HL-60/S4 treated with retinoic acid at 250 ng/mL for 4 days and 3 days (cell line): ENCODE measurements around the gene PPM1H.

ENCODE experiments used
- in situ Hi-C: fragments of 300-500 bp; cut with MboI; formaldehyde crosslinking; loops from 2 replicates; pipeline ENCODE4 v1.7.0; 2022; ENCODE audit warnings: low sequenced_read_pairs

The PPM1H gene

GRCh38 chr12:62876938-62877548 lies 57.9 kb downstream of the PPM1H start:
- in situ Hi-C loops = no loop called here

GRCh38 chr12:62873826-62874448 lies 61.0 kb downstream of the PPM1H start:
- in situ Hi-C loops = no loop called here

GRCh38 chr12:62873116-62873825 lies 61.7 kb downstream of the PPM1H start:
- in situ Hi-C loops = no loop called here

- in situ Hi-C loops = no loop called here
Measured at GRCh38 chr12:62868820-62869219, 66.1 kb downstream of the PPM1H start.

- in situ Hi-C loops = no loop called here
Measured at GRCh38 chr12:62866451-62867082, 68.4 kb downstream of the PPM1H start.

GRCh38 chr12:62865937-62866336 lies 69.0 kb downstream of the PPM1H start:
- in situ Hi-C loops = no loop called here

GRCh38 chr12:62865065-62865464 lies 69.9 kb downstream of the PPM1H start:
- in situ Hi-C loops = no loop called here

GRCh38 chr12:62862259-62862881 lies 72.6 kb downstream of the PPM1H start:
- in situ Hi-C loops = no loop called here

- in situ Hi-C loops = no loop called here
Measured at GRCh38 chr12:62861586-62861985, 73.4 kb downstream of the PPM1H start.

- in situ Hi-C loops = no loop called here
Measured at GRCh38 chr12:62860501-62861411, 74.2 kb downstream of the PPM1H start.

GRCh38 chr12:62860020-62860419 lies 74.9 kb downstream of the PPM1H start:
- in situ Hi-C loops = no loop called here

GRCh38 chr12:62859321-62859737 lies 75.6 kb downstream of the PPM1H start:
- in situ Hi-C loops = no loop called here

- in situ Hi-C loops = no loop called here
Measured at GRCh38 chr12:62856454-62856853, 78.5 kb downstream of the PPM1H start.

GRCh38 chr12:62854024-62854423 lies 80.9 kb downstream of the PPM1H start:
- in situ Hi-C loops = no loop called here

GRCh38 chr12:62849398-62849797 lies 85.6 kb downstream of the PPM1H start:
- in situ Hi-C loops = no loop called here

- in situ Hi-C loops = no loop called here
Measured at GRCh38 chr12:62848418-62848817, 86.5 kb downstream of the PPM1H start.

GRCh38 chr12:62847709-62848108 lies 87.2 kb downstream of the PPM1H start:
- in situ Hi-C loops = no loop called here

- in situ Hi-C loops = no loop called here
Measured at GRCh38 chr12:62846491-62846890, 88.5 kb downstream of the PPM1H start.

GRCh38 chr12:62844915-62845314 lies 90.0 kb downstream of the PPM1H start:
- in situ Hi-C loops = no loop called here

- in situ Hi-C loops = no loop called here
Measured at GRCh38 chr12:62843716-62844115, 91.2 kb downstream of the PPM1H start.
